ENCODE results near the gene FAM111A. TPM values are rescaled to one million over a fixed set of nuclear protein-coding genes. Genes with fewer than 3 reads are reported as not detected.
A peak's percentile ranks its signal among the peaks of the same experiment; 100 is the strongest.
"Not testable (repeated sequence)": the region's sequence is repeated elsewhere in the genome, so short reads cannot be mapped to it uniquely, and the experiment has no call there.

Gene FAM111A
- polyA plus RNA-seq, 3 donors: 34.6 to 101 (median 55.7) TPM

- no peak for DNase-seq
- Histone ChIP-seq H3K36me3 (replicated peaks in 1 of 2; ENCODE audit: control insufficient read depth in 1 of 2, insufficient read depth in 2 of 2, low read length in 2 of 2) (peaks cover 15 to 84% of the 10 kb centered on the region in 2 donors), H3K4me2 (replicated peaks; ENCODE audit: extremely low read depth, low read length, poor library complexity, severe bottlenecking) (no peak overlapping the region), H3K4me1 (ENCODE audit: control insufficient read depth in 1 of 2, insufficient read depth in 2 of 2, low read length in 2 of 2) (no peaks in the 10 kb centered on the region), H2AFZ (ENCODE audit: insufficient read depth, low read depth, low read length, poor library complexity, severe bottlenecking) (no peak overlapping the region), H3K27ac (ENCODE audit: low read depth in 1 of 2, low read length in 2 of 2) (no peak overlapping the region), H4K20me1 (ENCODE audit: insufficient read depth, low read length) (no peaks in the 10 kb centered on the region), H3K9ac (ENCODE audit: insufficient read depth, low read length, poor library complexity, severe bottlenecking) (no peak overlapping the region), H3K4me3 (replicated peaks in 1 of 3; ENCODE audit: low read depth in 2 of 3, low read length in 3 of 3) (no peak overlapping the region), H3K27me3 (ENCODE audit: control insufficient read depth in 2 of 2, insufficient read depth in 2 of 2, low read length in 2 of 2) (no peaks in the 10 kb centered on the region), H3K79me2 (ENCODE audit: insufficient read depth, low read length) (no peaks in the 10 kb centered on the region), H3K9me3 (replicated peaks in 1 of 2; ENCODE audit: control insufficient read depth in 1 of 2, insufficient read depth in 1 of 2, low read length in 2 of 2) (peaks cover 22 to 48% of the 10 kb centered on the region in 2 donors)
- intact Hi-C loops (cut with micrococcal nuclease): no loop called here
- no peak overlapping the region for H3K4me3 Mint-ChIP-seq
- H3K9me3 Mint-ChIP-seq: peaks cover 33 to 45% (median 37%) of the 10 kb centered on the region in 7 donors
- H3K4me1 Mint-ChIP-seq: no peaks in the 10 kb centered on the region
- no peak overlapping the region for H3K27ac Mint-ChIP-seq
- TF ChIP-seq CTCF (IDR thresholded peaks at IDR 0.05): no peak
- H3K36me3 Mint-ChIP-seq: peaks cover 67 to 84% of the 10 kb centered on the region in 2 donors
- H3K27me3 Mint-ChIP-seq (ENCODE audit: low read depth in 3 of 3): no peaks in the 10 kb centered on the region
Measured at GRCh38 chr11:59119826-59120225, 22.8 kb upstream of the FAM111A start.

- peaks cover 5 to 8% of the 10 kb centered on the region in 2 donors for H3K4me1 ChIP-seq (ENCODE audit: control insufficient read depth in 1 of 2, insufficient read depth in 2 of 2, low read length in 2 of 2)
- 15% methylated on average over 9 of the region's 20 CpGs for WGBS (ENCODE audit: insufficient coverage)
- Mint-ChIP-seq H3K9me3 (peaks cover 18 to 27% (median 23%) of the 10 kb centered on the region in 7 donors), H3K4me1 (peaks cover 6% of the 10 kb centered on the region), H3K27ac (peak overlapping the region in 5 of 7 donors; percentile 19 to 87 (median 62)), H3K36me3 (peaks cover 60 to 65% of the 10 kb centered on the region in 2 donors), H3K4me3 (peak overlapping the region; percentile 78 to 97), H3K27me3 (ENCODE audit: low read depth in 3 of 3) (peaks cover 0 to 3% (median 0%) of the 10 kb centered on the region in 3 donors)
- H3K36me3 ChIP-seq (replicated peaks in 1 of 2; ENCODE audit: control insufficient read depth in 1 of 2, insufficient read depth in 2 of 2, low read length in 2 of 2): peaks cover 16 to 55% of the 10 kb centered on the region in 2 donors
- peak overlapping the region; percentile 49 for H3K4me2 ChIP-seq (replicated peaks; ENCODE audit: extremely low read depth, low read length, poor library complexity, severe bottlenecking)
- TF ChIP-seq CTCF (IDR thresholded peaks at IDR 0.05): peak; percentile 97
- H3K9me3 ChIP-seq (replicated peaks in 1 of 2; ENCODE audit: control insufficient read depth in 1 of 2, insufficient read depth in 1 of 2, low read length in 2 of 2): peaks cover 16 to 26% of the 10 kb centered on the region in 2 donors
- peak overlapping the region; percentile 80 for H2AFZ ChIP-seq (ENCODE audit: insufficient read depth, low read depth, low read length, poor library complexity, severe bottlenecking)
- no peak overlapping the region for H3K27ac ChIP-seq (ENCODE audit: low read depth in 1 of 2, low read length in 2 of 2)
- no peaks in the 10 kb centered on the region for H4K20me1 ChIP-seq (ENCODE audit: insufficient read depth, low read length)
- DNase-seq: peak; percentile 63 to 71 (median 70)
- peaks cover 6% of the 10 kb centered on the region for H3K79me2 ChIP-seq (ENCODE audit: insufficient read depth, low read length)
- no peak overlapping the region for H3K4me3 ChIP-seq (replicated peaks in 1 of 3; ENCODE audit: low read depth in 2 of 3, low read length in 3 of 3)
- no peaks in the 10 kb centered on the region for H3K27me3 ChIP-seq (ENCODE audit: control insufficient read depth in 2 of 2, insufficient read depth in 2 of 2, low read length in 2 of 2)
- intact Hi-C loops (cut with micrococcal nuclease): no loop called here
- H3K9ac ChIP-seq (ENCODE audit: insufficient read depth, low read length, poor library complexity, severe bottlenecking): no peak overlapping the region
Measured at GRCh38 chr11:59135648-59136461, 6.8 kb upstream of the FAM111A start.

- H3K4me3 Mint-ChIP-seq; H3K4me2 ChIP-seq (replicated peaks; ENCODE audit: extremely low read depth, low read length, poor library complexity, severe bottlenecking); H3K27me3 Mint-ChIP-seq (ENCODE audit: low read depth in 3 of 3); DNase-seq; H3K79me2 ChIP-seq (ENCODE audit: insufficient read depth, low read length); H3K4me1 Mint-ChIP-seq; H4K20me1 ChIP-seq (ENCODE audit: insufficient read depth, low read length); H3K4me1 ChIP-seq (ENCODE audit: control insufficient read depth in 1 of 2, insufficient read depth in 2 of 2, low read length in 2 of 2); H3K4me3 ChIP-seq (replicated peaks in 1 of 3; ENCODE audit: low read depth in 2 of 3, low read length in 3 of 3); H3K27ac ChIP-seq (ENCODE audit: low read depth in 1 of 2, low read length in 2 of 2); H3K27me3 ChIP-seq (ENCODE audit: control insufficient read depth in 2 of 2, insufficient read depth in 2 of 2, low read length in 2 of 2); H3K9ac ChIP-seq (ENCODE audit: insufficient read depth, low read length, poor library complexity, severe bottlenecking); intact Hi-C loops (cut with micrococcal nuclease): not testable (repeated sequence)
- Mint-ChIP-seq H3K9me3 (peaks cover 11 to 20% (median 17%) of the 10 kb centered on the region in 7 donors), H3K27ac (peak overlapping the region in 1 of 7 donors; percentile 19), H3K36me3 (peaks cover 55 to 58% of the 10 kb centered on the region in 2 donors)
- peak overlapping the region; percentile 80 for H2AFZ ChIP-seq (ENCODE audit: insufficient read depth, low read depth, low read length, poor library complexity, severe bottlenecking)
- H3K36me3 ChIP-seq (replicated peaks in 1 of 2; ENCODE audit: control insufficient read depth in 1 of 2, insufficient read depth in 2 of 2, low read length in 2 of 2): peaks cover 16 to 48% of the 10 kb centered on the region in 2 donors
- peaks cover 10 to 19% of the 10 kb centered on the region in 2 donors for H3K9me3 ChIP-seq (replicated peaks in 1 of 2; ENCODE audit: control insufficient read depth in 1 of 2, insufficient read depth in 1 of 2, low read length in 2 of 2)
- 85% methylated on average over 5 of the region's 6 CpGs for WGBS (ENCODE audit: insufficient coverage)
Measured at GRCh38 chr11:59136551-59136950, 6.1 kb upstream of the FAM111A start.

Data from CD14-positive monocyte (primary cell).